ENCODE data around the gene VPS33B.
A peak's percentile ranks its signal among the peaks of the same experiment; 100 is the strongest.
"Not testable (repeated sequence)": the region's sequence is repeated elsewhere in the genome, so short reads cannot be mapped to it uniquely, and the experiment has no call there.

Gene VPS33B

GRCh38 chr15:91050128-91050455 lies 27.7 kb upstream of the VPS33B start:
- no peak for DNase-seq (ENCODE audit: extremely low spot score)
- ChIA-PET CTCF (interaction anchor here (0.6 to 2.5 kb wide), 15 partner anchors 9 to 730 kb away, joined by 3 to 30 read pairs (median 4); partner anchors contain the start of gene HDDC3), POLR2A (interaction anchor here (0.8 to 4.2 kb wide), 5 partner anchors 28 to 145 kb away, joined by 3 to 16 read pairs (median 3); partner anchors contain the start of genes HDDC3, RCCD1 and UNC45A)
- no peak for TF ChIP-seq HDGF (IDR thresholded peaks at IDR 0.05; ENCODE audit: borderline replicate concordance)
- no peak for TF ChIP-seq ELF4 (IDR thresholded peaks at IDR 0.05)
- TF ChIP-seq BHLHE40 (IDR thresholded peaks at IDR 0.05; ENCODE audit: borderline replicate concordance), result no peak
- no peak for TF ChIP-seq SP1 (IDR thresholded peaks at IDR 0.05)
- no peak for TF ChIP-seq NFRKB (IDR thresholded peaks at IDR 0.05)

DNA sequence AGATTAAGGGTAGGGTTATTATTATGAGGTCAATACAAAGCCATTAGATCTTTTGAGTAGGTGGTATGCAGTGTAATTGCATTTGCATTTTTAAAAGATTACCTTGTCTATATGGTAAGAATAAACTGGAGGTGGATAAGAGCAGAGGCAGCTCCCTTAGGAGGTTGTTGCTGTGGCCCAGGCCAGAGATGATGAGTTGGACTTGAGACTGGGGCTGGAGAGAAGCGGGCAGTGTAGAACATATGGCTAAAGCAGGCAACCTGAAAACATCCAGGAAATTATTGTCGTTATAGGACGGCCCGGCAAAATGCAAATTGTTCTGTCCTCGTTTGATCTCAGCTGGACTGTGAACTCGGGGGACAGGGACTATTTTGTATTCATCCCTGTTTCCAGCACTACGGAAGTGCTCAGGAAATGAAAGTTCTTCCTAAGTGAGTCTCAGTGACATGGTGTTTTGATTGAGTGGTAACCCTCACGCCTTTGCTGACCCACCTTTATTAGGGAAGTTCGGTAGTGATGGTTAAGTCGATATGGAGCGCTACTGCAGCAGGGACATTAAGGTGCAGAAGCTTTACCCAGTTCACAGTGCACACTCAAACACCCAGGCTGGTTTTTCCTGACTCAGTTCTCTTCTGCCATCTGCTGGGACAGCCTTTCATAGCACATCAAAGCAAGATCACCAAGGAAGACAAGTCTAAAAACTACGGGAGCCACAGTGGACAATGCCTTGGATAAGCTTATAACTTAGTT lies 27.2 kb upstream of the VPS33B start:
- ChIA-PET CTCF (interaction anchor here (0.6 to 2.5 kb wide), 16 partner anchors 9 to 729 kb away, joined by 3 to 30 read pairs (median 4); partner anchors contain the start of gene HDDC3), POLR2A (interaction anchor here (0.5 to 4.2 kb wide), 6 partner anchors 28 to 145 kb away, joined by 3 to 16 read pairs (median 3); partner anchors contain the start of genes HDDC3, RCCD1 and UNC45A)
- TF ChIP-seq PKNOX1 (IDR thresholded peaks at IDR 0.05), result no peak
- no peak for TF ChIP-seq HDGF (IDR thresholded peaks at IDR 0.05; ENCODE audit: borderline replicate concordance)
- no peak for TF ChIP-seq SUZ12 (IDR thresholded peaks at IDR 0.05)
- no peak for TF ChIP-seq ZNF384 (IDR thresholded peaks at IDR 0.05)
- DNase-seq (ENCODE audit: extremely low spot score), result peak; percentile 59

GRCh38 chr15:91047545-91048199 lies 25.3 kb upstream of the VPS33B start:
- POLR2A ChIA-PET, result interaction anchor here (4.2 kb wide), 1 partner anchor 115 kb away, joined by 16 read pairs; the partner anchor contains the start of gene HDDC3
- CTCF ChIA-PET, result interaction anchor here (1.5 kb wide), 1 partner anchor 255 kb away, joined by 3 read pairs; no protein-coding TSS in a partner anchor
- no peak for TF ChIP-seq FOXA1 (IDR thresholded peaks at IDR 0.05)
- TF ChIP-seq NFRKB (IDR thresholded peaks at IDR 0.05), result no peak
- no peak for TF ChIP-seq ELF4 (IDR thresholded peaks at IDR 0.05)
- no peak for TF ChIP-seq LEF1 (IDR thresholded peaks at IDR 0.05; ENCODE audit: borderline replicate concordance)
- no peak for TF ChIP-seq SP1 (IDR thresholded peaks at IDR 0.05)
- no peak for TF ChIP-seq HDGF (IDR thresholded peaks at IDR 0.05; ENCODE audit: borderline replicate concordance)
- no peak for TF ChIP-seq CTBP1 (IDR thresholded peaks at IDR 0.05; ENCODE audit: borderline replicate concordance)
- no peak for TF ChIP-seq FOXM1 (IDR thresholded peaks at IDR 0.05; ENCODE audit: borderline replicate concordance)
- TF ChIP-seq TARDBP (IDR thresholded peaks at IDR 0.05), result no peak
- no peak for DNase-seq (ENCODE audit: extremely low spot score)

- DNase-seq (ENCODE audit: extremely low spot score), result not testable (repeated sequence)
- POLR2A ChIA-PET, result interaction anchor here (4.2 kb wide), 1 partner anchor 114 kb away, joined by 16 read pairs; the partner anchor contains the start of gene HDDC3
- CTCF ChIA-PET, result interaction anchor here (0.6 kb wide), 1 partner anchor 202 kb away, joined by 5 read pairs; no protein-coding TSS in a partner anchor
These were observed 23.7 kb upstream of the VPS33B start for GRCh38 chr15:91046056-91046455.

DNA sequence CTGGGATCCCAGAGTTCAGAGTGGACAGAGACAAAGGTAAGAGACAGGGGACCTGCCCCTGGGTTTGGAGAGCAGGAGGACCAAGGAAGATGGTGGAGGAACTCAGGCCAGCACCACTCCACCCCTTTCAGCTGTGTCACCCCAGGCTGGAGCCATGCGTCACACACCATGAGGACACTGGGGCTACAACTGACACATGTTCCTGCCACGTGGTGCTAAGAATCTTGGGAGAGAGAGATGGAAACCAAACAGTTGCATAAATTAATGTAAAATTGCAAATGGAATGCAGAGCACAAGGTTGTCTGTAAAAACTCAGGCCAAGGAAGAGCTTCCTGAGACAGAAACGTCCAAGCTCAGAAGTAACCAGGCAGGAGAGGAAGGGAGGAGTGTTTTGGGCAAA lies 22.7 kb upstream of the VPS33B start:
- ChIA-PET POLR2A (no interaction called here), CTCF (no interaction called here)
- no peak for DNase-seq (ENCODE audit: extremely low spot score)
- TF ChIP-seq ELF4 (IDR thresholded peaks at IDR 0.05), result no peak
- TF ChIP-seq FOXK2 (IDR thresholded peaks at IDR 0.05), result no peak
- no peak for TF ChIP-seq SUZ12 (IDR thresholded peaks at IDR 0.05)
- TF ChIP-seq BHLHE40 (IDR thresholded peaks at IDR 0.05; ENCODE audit: borderline replicate concordance), result no peak
- no peak for TF ChIP-seq L3MBTL2 (conservative IDR thresholded peaks at IDR 0.05)
- TF ChIP-seq ARNT (IDR thresholded peaks at IDR 0.05), result no peak
- no peak for TF ChIP-seq FOXA1 (IDR thresholded peaks at IDR 0.05)
- no peak for TF ChIP-seq SP1 (IDR thresholded peaks at IDR 0.05)
- no peak for TF ChIP-seq TARDBP (IDR thresholded peaks at IDR 0.05)
- TF ChIP-seq ZNF384 (IDR thresholded peaks at IDR 0.05), result no peak
- no peak for TF ChIP-seq FOXM1 (IDR thresholded peaks at IDR 0.05; ENCODE audit: borderline replicate concordance)
- no peak for TF ChIP-seq NFRKB (IDR thresholded peaks at IDR 0.05)
- TF ChIP-seq PKNOX1 (IDR thresholded peaks at IDR 0.05), result no peak
- no peak for TF ChIP-seq HDGF (IDR thresholded peaks at IDR 0.05; ENCODE audit: borderline replicate concordance)
- no peak for TF ChIP-seq LEF1 (IDR thresholded peaks at IDR 0.05; ENCODE audit: borderline replicate concordance)
- TF ChIP-seq CTBP1 (IDR thresholded peaks at IDR 0.05; ENCODE audit: borderline replicate concordance), result no peak

- POLR2A ChIA-PET, result no interaction called here
- no peak for DNase-seq (ENCODE audit: extremely low spot score)
- CTCF ChIA-PET, result interaction anchor here (0.5 to 3.7 kb wide), 3 partner anchors 10 to 104 kb away, joined by 3 to 13 read pairs (median 3); no protein-coding TSS in a partner anchor
- TF ChIP-seq NFRKB (IDR thresholded peaks at IDR 0.05) (no peak), FOXK2 (IDR thresholded peaks at IDR 0.05) (no peak), LEF1 (IDR thresholded peaks at IDR 0.05; ENCODE audit: borderline replicate concordance) (no peak), FOXA1 (IDR thresholded peaks at IDR 0.05) (no peak), ELF4 (IDR thresholded peaks at IDR 0.05) (no peak), SUZ12 (IDR thresholded peaks at IDR 0.05) (no peak), HDGF (IDR thresholded peaks at IDR 0.05; ENCODE audit: borderline replicate concordance) (no peak), TARDBP (IDR thresholded peaks at IDR 0.05) (no peak), PKNOX1 (IDR thresholded peaks at IDR 0.05) (no peak), CTBP1 (IDR thresholded peaks at IDR 0.05; ENCODE audit: borderline replicate concordance) (no peak), L3MBTL2 (conservative IDR thresholded peaks at IDR 0.05) (no peak), BHLHE40 (IDR thresholded peaks at IDR 0.05; ENCODE audit: borderline replicate concordance) (no peak), FOXM1 (IDR thresholded peaks at IDR 0.05; ENCODE audit: borderline replicate concordance) (no peak), ARNT (IDR thresholded peaks at IDR 0.05) (no peak), ZNF384 (IDR thresholded peaks at IDR 0.05) (no peak)
These were observed 20.9 kb upstream of the VPS33B start for GRCh38 chr15:91043202-91043874.
